GM12873 (cell line): ENCODE results near the gene KSR2.

Experiments used
- TF ChIP-seq, protein P1 (sequence below): IDR thresholded peaks from 2 replicates; pipeline ENCODE4 v1.5.1; 2012; ENCODE audit warnings: low read depth, mild to moderate bottlenecking, moderate library complexity, low read length, control low read depth; ENCODE audit not compliant: insufficient read depth; ENCODE audit errors: missing control alignments

KSR2 gene

DNA sequence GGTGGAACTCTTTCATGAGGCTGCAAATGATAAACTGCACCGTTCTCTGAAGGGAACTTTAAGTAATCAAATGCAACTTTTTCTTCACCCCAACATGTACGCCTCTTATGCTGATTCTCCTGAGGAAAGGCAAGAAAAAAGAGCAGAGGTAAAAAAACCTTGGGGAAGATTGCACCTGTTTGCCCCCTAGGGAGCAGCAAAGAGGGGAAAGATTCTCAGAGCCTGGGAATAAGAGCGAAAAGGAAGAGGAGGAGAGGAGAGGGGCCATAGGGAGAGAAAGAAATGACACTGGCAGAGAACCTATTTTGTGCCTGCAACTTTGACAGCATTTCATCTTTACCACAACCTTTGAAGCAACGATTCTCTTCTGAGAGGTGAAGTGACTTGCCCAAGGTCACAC, 254.6 kb downstream of the KSR2 start:
- TF ChIP-seq, protein P1, sequence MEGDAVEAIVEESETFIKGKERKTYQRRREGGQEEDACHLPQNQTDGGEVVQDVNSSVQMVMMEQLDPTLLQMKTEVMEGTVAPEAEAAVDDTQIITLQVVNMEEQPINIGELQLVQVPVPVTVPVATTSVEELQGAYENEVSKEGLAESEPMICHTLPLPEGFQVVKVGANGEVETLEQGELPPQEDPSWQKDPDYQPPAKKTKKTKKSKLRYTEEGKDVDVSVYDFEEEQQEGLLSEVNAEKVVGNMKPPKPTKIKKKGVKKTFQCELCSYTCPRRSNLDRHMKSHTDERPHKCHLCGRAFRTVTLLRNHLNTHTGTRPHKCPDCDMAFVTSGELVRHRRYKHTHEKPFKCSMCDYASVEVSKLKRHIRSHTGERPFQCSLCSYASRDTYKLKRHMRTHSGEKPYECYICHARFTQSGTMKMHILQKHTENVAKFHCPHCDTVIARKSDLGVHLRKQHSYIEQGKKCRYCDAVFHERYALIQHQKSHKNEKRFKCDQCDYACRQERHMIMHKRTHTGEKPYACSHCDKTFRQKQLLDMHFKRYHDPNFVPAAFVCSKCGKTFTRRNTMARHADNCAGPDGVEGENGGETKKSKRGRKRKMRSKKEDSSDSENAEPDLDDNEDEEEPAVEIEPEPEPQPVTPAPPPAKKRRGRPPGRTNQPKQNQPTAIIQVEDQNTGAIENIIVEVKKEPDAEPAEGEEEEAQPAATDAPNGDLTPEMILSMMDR: no peak

DNA sequence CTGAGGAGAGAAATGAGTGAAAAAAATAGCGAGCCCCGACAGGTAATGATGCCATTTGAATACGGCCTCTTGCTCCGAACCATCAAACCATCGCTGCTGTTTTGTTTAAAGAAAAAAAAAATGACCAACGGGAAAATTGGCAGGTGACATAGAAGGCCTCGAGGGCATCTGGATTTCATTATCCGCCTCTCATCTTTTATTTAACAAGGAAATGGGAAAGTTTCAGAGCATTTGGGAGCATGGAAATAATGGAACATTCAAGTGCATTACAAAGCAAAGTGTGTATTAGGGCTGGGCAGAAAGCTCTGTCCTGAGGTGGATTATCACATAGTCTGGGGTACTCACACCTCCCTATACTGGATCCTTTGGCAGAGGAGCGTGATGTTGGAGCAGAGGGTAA, 258.7 kb downstream of the KSR2 start:
- TF ChIP-seq, protein P1: no peak

DNA sequence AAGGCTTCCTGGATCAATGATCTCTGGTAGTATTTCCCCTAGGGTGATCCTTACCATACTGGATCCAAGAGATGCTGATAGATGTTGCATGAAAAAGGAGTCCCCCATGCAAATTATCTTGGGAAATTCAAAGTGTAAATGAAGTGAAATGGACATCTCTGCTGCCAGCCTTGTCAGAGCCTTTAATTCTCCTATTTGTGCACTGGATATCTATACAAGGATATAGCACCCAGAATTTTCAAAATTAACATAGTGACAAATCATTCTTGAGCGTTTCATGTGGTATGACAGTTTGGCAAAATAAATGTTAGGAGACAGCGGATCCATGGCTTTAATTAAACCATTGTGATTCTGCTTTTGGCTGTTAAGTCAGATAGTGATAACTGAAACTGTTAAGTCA, 260.9 kb downstream of the KSR2 start:
- TF ChIP-seq, protein P1: no peak

DNA sequence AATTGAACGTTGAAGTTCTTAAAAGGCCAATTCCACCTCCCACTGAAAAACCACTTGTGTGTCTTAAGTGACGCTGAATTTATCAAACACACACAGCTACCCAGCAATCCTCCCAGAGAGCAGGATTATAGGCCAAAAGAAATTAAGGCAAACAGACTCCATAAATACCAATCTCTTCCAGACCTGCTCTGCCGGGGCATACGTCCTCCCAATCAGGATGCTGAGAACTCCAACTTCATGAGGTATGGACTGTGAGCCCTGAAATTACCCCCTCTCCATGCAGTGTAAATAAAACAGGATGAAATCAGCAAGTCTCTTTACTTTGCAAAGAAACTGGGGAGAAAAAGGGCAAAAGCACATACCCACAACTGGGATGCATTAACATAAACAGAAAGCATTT, 265.2 kb downstream of the KSR2 start:
- TF ChIP-seq, protein P1: no peak

DNA sequence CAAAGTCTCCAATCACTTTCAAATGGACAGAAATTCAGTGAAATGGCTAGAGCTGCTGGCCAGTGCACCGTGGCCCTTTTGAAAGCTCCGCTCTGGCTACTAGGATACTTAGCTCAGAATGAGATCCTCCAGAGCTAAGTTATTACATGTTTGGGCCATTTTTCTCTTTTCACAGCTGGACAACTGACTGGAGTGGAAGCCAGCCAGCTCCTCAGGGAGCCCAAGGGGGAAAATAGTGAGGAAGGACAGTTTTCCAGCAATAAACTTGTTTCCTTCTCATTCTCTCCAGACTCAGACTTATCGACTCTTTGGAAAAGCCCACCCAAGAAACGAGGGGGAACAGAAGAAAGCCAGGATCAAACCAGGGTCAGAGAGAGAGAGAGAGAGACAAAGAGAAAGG, 266.0 kb downstream of the KSR2 start:
- TF ChIP-seq, protein P1: no peak

DNA sequence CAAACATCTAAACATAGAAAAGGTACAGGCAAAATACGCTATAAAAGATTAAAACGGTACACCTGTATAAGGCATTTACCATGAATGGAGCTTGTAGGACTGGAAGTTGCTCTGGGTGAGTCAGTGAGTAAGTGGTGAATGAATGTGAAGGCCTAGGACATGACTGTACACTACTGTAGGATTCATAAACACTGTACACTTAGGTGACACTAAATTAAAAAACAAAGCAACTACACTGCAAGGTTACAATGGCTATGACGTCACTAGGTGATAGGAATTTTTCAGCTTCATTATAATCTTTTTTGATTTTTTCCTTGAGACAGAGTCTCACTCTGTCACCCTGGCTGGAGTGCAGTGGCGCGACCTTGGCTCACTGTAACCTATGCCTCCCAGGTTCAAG, 269.2 kb downstream of the KSR2 start:
- TF ChIP-seq, protein P1: no peak

DNA sequence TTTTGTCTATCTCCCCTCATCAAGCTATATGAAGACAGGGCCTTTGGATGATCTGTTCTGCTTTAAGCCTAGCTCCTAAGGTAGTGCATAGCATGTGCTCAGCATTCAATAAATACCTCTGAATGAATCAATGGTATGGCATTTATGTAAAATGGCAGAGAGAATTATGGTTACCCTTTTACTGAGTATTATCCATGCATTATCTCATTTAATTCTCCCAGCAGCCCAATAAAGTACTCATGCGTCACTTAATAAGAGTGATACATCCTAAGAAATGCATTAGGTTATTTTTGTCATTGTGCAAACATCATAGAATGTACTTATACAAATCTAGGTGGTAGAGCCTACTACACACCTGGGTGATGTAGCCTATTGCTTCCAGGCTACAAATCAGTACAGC, 269.7 kb downstream of the KSR2 start:
- TF ChIP-seq, protein P1: no peak
